Activated naive CD8-positive, alpha-beta T cell treated with anti-CD3 and anti-CD28 coated beads, Interleukin-2, amount 10 ng/mL, durations not matched to agents 7 days and 5 days (primary cell): ENCODE measurements around the gene PPP1R12C. TPM values are rescaled to one million over a fixed set of nuclear protein-coding genes. Genes with fewer than 3 reads are reported as not detected.

Source experiments
- ATAC-seq: fragments of 150-1000 bp; cut with Tn5 transposase; one replicate; pipeline ENCODE4 v1.10.0; 2021; ENCODE audit warnings: low read depth, moderate library complexity
- POLR2A ChIA-PET: fragments of 350-600 bp; sonication (Branson Sonifier 250); formaldehyde crosslinking; loops from one replicate; lab custom pipeline; 2021; ENCODE audit warnings: antibody characterized with exemption; lab: Charles Lee
- DNase-seq: peaks from one replicate; pipeline ENCODE4 v3.0.0; 2021
- H3K27ac Mint-ChIP-seq: one replicate; pipeline ENCODE4 v1.8.0; 2022; ENCODE audit warnings: mild to moderate bottlenecking, mixed read lengths
- H3K27me3 Mint-ChIP-seq: one replicate; pipeline ENCODE4 v1.8.0; 2022; ENCODE audit warnings: mild to moderate bottlenecking, moderate library complexity, mixed read lengths
- H3K36me3 Mint-ChIP-seq: one replicate; pipeline ENCODE4 v1.8.0; 2021; ENCODE audit warnings: mild to moderate bottlenecking, mixed read lengths
- H3K4me1 Mint-ChIP-seq: one replicate; pipeline ENCODE4 v1.8.0; 2021; ENCODE audit warnings: mixed read lengths
- H3K4me3 Mint-ChIP-seq: one replicate; pipeline ENCODE4 v1.8.0; 2022; ENCODE audit warnings: mild to moderate bottlenecking, moderate library complexity, mixed read lengths
- H3K9me3 Mint-ChIP-seq: one replicate; pipeline ENCODE4 v1.8.0; 2021; ENCODE audit warnings: mixed read lengths
- microRNA-seq: library from miRNA; unstranded; fragments of <30 nt; microRNA quantifications from one replicate; pipeline ENCODE4 v1.2.0, GENCODE V29; 2022
- total RNA-seq, 2 experiments: library from RNA; stranded (reverse); gene quantifications; one replicate each; pipeline ENCODE4 v1.2.3, GENCODE V29; 2021

PPP1R12C gene
- total RNA-seq, 2 experiments from 2014 or later = 147 to 157 TPM

DNA sequence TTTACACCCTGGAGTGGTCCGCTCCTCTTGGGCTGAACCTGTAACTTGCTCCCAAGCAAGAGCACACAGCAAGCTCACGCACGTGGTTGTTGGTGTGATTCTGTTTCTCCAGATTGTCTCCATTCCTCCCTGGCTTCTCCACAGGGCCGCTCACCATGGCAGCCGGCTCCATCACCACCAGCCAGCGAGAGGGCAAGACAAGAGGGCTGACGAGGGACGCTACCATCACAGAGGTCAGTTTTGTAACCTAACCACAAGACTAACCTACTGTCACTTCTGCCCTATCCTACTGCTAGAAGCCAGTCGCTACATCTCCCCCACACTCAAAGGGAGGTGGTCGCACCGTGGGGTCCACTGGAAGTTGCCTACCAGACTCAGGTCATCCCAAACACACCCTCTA lies 74.7 kb downstream of the PPP1R12C start:
- no peak for DNase-seq
- H3K4me3 Mint-ChIP-seq = peak overlapping the region; percentile 87
- peaks cover 29% of the 10 kb centered on the region for H3K4me1 Mint-ChIP-seq
- peaks cover 2% of the 10 kb centered on the region for H3K9me3 Mint-ChIP-seq
- H3K36me3 Mint-ChIP-seq = peaks cover 55% of the 10 kb centered on the region
- H3K27me3 Mint-ChIP-seq = no peaks in the 10 kb centered on the region
- H3K27ac Mint-ChIP-seq = peak overlapping the region; percentile 95
- ATAC-seq = no peak
- POLR2A ChIA-PET = interaction anchor here (1.3 kb wide), 2 partner anchors 38 to 161 kb away, joined by 8 to 9 read pairs; no protein-coding TSS in a partner anchor

- peak overlapping the region; percentile 95 for H3K27ac Mint-ChIP-seq
- ATAC-seq (peak; percentile 59), DNase-seq (no peak)
- H3K36me3 Mint-ChIP-seq = peaks cover 55% of the 10 kb centered on the region
- peaks cover 29% of the 10 kb centered on the region for H3K4me1 Mint-ChIP-seq
- POLR2A ChIA-PET = interaction anchor here (0.6 to 1.3 kb wide), 4 partner anchors 37 to 446 kb away, joined by 4 to 9 read pairs (median 6); partner anchors contain the start of gene PPP1R12C
- H3K4me3 Mint-ChIP-seq = peak overlapping the region; percentile 87
- no peaks in the 10 kb centered on the region for H3K27me3 Mint-ChIP-seq
- H3K9me3 Mint-ChIP-seq = peaks cover 2% of the 10 kb centered on the region
Observed at GRCh38 chr19:55042344-55042678, 75.1 kb downstream of the PPP1R12C start.

DNA sequence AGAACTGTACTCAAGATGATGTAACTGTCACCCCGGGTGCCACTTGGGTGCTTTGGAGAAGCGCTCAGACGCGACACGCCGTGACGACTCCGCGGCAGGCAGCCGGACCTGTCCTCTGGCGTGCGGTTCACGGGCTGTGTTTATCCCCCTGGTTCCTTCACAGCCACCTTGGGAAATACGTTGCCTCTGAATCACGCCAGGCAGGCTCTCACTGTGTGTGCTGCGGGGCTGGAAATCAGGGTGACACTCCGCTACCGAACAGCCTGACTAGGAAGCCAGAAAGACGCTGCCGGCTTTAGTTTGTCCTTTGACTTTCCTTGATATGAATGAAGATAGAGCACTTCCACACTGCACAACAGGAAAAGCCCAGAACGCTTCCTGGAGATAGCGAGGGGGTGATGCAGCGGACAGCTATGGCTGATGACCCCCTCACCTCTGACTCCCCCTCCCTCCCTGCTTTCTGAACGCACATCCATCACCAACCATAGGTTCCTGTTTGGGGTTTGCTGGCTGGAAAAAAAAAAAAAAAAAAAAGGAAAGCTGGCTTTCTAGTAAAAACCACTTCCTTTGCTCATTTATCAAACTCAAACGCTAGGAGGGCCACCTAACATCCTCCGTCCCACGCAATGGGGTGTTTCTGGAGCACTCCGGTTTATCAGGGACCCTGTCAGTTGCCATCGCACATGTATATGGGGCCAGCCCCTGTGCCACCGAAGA lies 75.7 kb downstream of the PPP1R12C start:
- DNase-seq = peak; percentile 68
- peak overlapping the region; percentile 87 for H3K4me3 Mint-ChIP-seq
- H3K9me3 Mint-ChIP-seq = peaks cover 2% of the 10 kb centered on the region
- peak overlapping the region; percentile 95 for H3K27ac Mint-ChIP-seq
- no peaks in the 10 kb centered on the region for H3K27me3 Mint-ChIP-seq
- peaks cover 29% of the 10 kb centered on the region for H3K4me1 Mint-ChIP-seq
- POLR2A ChIA-PET = interaction anchor here (0.6 to 1.3 kb wide), 6 partner anchors 37 to 445 kb away, joined by 4 to 9 read pairs (median 5); partner anchors contain the start of gene PPP1R12C
- peak; percentile 90 for ATAC-seq
- peaks cover 55% of the 10 kb centered on the region for H3K36me3 Mint-ChIP-seq

DNA sequence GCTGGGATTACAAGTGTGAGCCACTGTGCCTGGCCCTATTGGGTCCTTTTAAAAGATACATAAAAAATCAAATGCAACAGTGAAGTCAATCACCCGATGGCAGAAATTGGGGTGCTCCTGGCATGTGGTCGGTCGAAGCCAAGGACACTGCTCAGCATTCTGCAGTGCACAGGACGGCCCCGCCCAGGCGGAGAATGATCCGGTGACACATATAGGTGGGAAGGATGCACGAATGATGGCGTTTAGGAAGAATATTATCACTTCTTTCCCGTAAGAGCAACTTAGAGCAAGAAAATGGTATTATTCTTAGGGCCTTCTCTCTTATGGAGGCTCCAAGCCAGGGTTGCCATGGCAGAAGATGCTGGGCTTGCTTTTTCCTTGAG lies 76.2 kb downstream of the PPP1R12C start:
- H3K4me1 Mint-ChIP-seq = peaks cover 29% of the 10 kb centered on the region
- no peaks in the 10 kb centered on the region for H3K27me3 Mint-ChIP-seq
- DNase-seq (no peak), ATAC-seq (no peak)
- H3K9me3 Mint-ChIP-seq = peaks cover 2% of the 10 kb centered on the region
- H3K36me3 Mint-ChIP-seq = peaks cover 52% of the 10 kb centered on the region
- POLR2A ChIA-PET = interaction anchor here (0.7 to 1.3 kb wide), 5 partner anchors 36 to 314 kb away, joined by 4 to 9 read pairs (median 5); partner anchors contain the start of gene PPP1R12C
- peak overlapping the region; percentile 95 for H3K27ac Mint-ChIP-seq
- peak overlapping the region; percentile 87 for H3K4me3 Mint-ChIP-seq

Small RNA genes within 50 kb of the gene (microRNA-seq; reads per million reads assigned to microRNA genes)
- not detected for gene MIR7975

Other genes starting within 250 kb of the PPP1R12C start
- under 1 TPM in 1 of 2 experiments, not detected in 1; 0.19 TPM for gene FCAR, start 243.4 kb downstream of the PPP1R12C start, total RNA-seq
- under 1 TPM; 0.34 to 0.50 TPM for gene NCR1, start 211.5 kb downstream of the PPP1R12C start, total RNA-seq
- gene NLRP7, start 170.1 kb downstream of the PPP1R12C start, total RNA-seq = not detected
- 10 to 100 TPM; 39.3 to 47.7 TPM for gene NLRP2, start 151.3 kb downstream of the PPP1R12C start, total RNA-seq
- gene GP6, start 79.4 kb downstream of the PPP1R12C start, total RNA-seq = under 1 TPM in 1 of 2 experiments, not detected in 1; 0.25 TPM
- gene RDH13, start 54.5 kb downstream of the PPP1R12C start, total RNA-seq = 10 to 100 TPM; 25.9 to 28.6 TPM
- 1 to 10 TPM; 5.1 to 7.6 TPM for gene EPS8L1, start 41.8 kb downstream of the PPP1R12C start, total RNA-seq
- not detected for gene TNNT1, start 31.6 kb upstream of the PPP1R12C start, total RNA-seq
- gene TNNI3, start 40.1 kb upstream of the PPP1R12C start, total RNA-seq = not detected
- under 1 TPM in 1 of 2 experiments, not detected in 1; 0.65 TPM for gene DNAAF3, start 49.0 kb upstream of the PPP1R12C start, total RNA-seq
- under 1 TPM in 1 of 2 experiments, not detected in 1; 0.39 TPM for gene SYT5, start 62.7 kb upstream of the PPP1R12C start, total RNA-seq
- not detected for gene PTPRH, start 91.9 kb upstream of the PPP1R12C start, total RNA-seq
- gene TMEM86B, start 111.1 kb upstream of the PPP1R12C start, total RNA-seq = 10 to 100 TPM; 18.8 to 19.4 TPM
- 100 to 1,000 TPM; 211 to 226 TPM for gene PPP6R1, start 141.4 kb upstream of the PPP1R12C start, total RNA-seq
- gene HSPBP1, start 162.5 kb upstream of the PPP1R12C start, total RNA-seq = 10 to 100 TPM; 19.5 to 20.3 TPM
- gene BRSK1, start 166.4 kb upstream of the PPP1R12C start, total RNA-seq = 1 to 10 TPM; 9.0 TPM
- gene TMEM150B, start 207.7 kb upstream of the PPP1R12C start, total RNA-seq = 1 to 10 TPM in 1 of 2 experiments, under 1 TPM in 1; 0.51 to 1.1 TPM
- gene KMT5C, start 222.2 kb upstream of the PPP1R12C start, total RNA-seq = 10 to 100 TPM; 26.4 to 28.5 TPM
- gene COX6B2, start 237.1 kb upstream of the PPP1R12C start, total RNA-seq = under 1 TPM in 1 of 2 experiments, not detected in 1; 0.55 TPM
- not detected for gene GARIN5B, start 245.6 kb upstream of the PPP1R12C start, total RNA-seq